ENCODE results near the gene KDM4C. TPM values are rescaled to one million over a fixed set of nuclear protein-coding genes. Genes with fewer than 3 reads are reported as not detected.

The KDM4C gene
- total and polyA plus RNA-seq, 2 donors (not counting 1 experiment from before 2014, with no cell fraction given): 49.7 to 141 TPM

DNA sequence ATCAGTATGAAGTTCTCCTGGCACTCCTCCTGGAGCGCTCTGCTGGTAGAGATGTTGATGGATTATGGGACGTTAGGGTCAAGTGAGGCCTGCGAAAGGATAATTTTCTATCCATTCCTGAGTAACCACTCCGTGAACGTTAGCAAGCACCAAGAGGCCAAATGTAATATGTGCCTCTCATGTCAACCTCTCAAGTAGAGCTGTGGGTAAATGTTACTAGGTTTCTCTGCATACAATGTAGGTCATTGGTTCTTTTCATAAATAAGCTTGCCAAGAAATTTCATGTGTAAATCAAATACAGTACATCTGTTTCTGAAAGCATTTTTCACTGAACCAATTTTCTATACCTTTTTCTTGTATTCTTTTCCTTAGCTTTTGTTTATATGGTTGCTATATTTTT, 126.3 kb downstream of the KDM4C start:
- Histone ChIP-seq H3K9ac (ENCODE audit: low read length) (no peak overlapping the region), H3K4me2 (replicated peaks; ENCODE audit: low read depth, low read length, poor library complexity, severe bottlenecking) (no peak overlapping the region), H3K4me3 (ENCODE audit: control extremely low read depth in 1 of 5, extremely low read depth in 1 of 5, insufficient read depth in 1 of 5, low read depth in 2 of 5, low read length in 4 of 5) (no peak overlapping the region), H3K9me3 (ENCODE audit: control extremely low read depth in 1 of 3, control insufficient read depth in 2 of 3, insufficient read depth in 1 of 3, low read length in 2 of 3) (no peaks in the 10 kb centered on the region), H3K4me1 (ENCODE audit: control insufficient read depth in 2 of 2, insufficient read depth in 2 of 2, low read length in 2 of 2) (peaks cover 4 to 6% of the 10 kb centered on the region in 2 donors), H3K27me3 (replicated peaks in 1 of 4; ENCODE audit: control extremely low read depth in 1 of 4, control insufficient read depth in 3 of 4, insufficient read depth in 4 of 4, low read length in 3 of 4) (no peaks in the 10 kb centered on the region), H2AFZ (ENCODE audit: insufficient read depth, low read depth, low read length, poor library complexity, severe bottlenecking) (no peak overlapping the region), H3K27ac (ENCODE audit: low read length in 2 of 2) (peak overlapping the region in 1 of 2 donors; percentile 20), H3K79me2 (ENCODE audit: control insufficient read depth, insufficient read depth, low read length) (peaks cover 12% of the 10 kb centered on the region), H4K20me1 (ENCODE audit: control insufficient read depth, insufficient read depth, low read length, poor library complexity, severe bottlenecking) (peaks cover 16% of the 10 kb centered on the region), H3K36me3 (replicated peaks in 1 of 2; ENCODE audit: control extremely low read depth in 1 of 2, control insufficient read depth in 1 of 2, extremely low read depth in 1 of 2, insufficient read depth in 2 of 2, low read length in 1 of 2) (peaks cover 10 to 22% of the 10 kb centered on the region in 2 experiments)
- no peak overlapping the region for H3K27ac Mint-ChIP-seq
- 90% methylated on average over 2 of the region's 5 CpGs for WGBS (ENCODE audit: insufficient coverage)
- ATAC-seq (ENCODE audit: low read depth) (no peak), DNase-seq (no peak)
- H3K9me3 Mint-ChIP-seq (ENCODE audit: insufficient read depth): no peaks in the 10 kb centered on the region
- intact Hi-C loops (cut with micrococcal nuclease): no loop called here
- no peak overlapping the region for H3K4me3 Mint-ChIP-seq
- H3K27me3 Mint-ChIP-seq: no peaks in the 10 kb centered on the region
- CTCF ChIA-PET: interaction anchor here (1.1 kb wide), 1 partner anchor 103 kb away, joined by 3 read pairs; no protein-coding TSS in a partner anchor
- no peak for TF ChIP-seq EZH2 (IDR thresholded peaks at IDR 0.05; ENCODE audit: borderline replicate concordance, insufficient read depth, low read depth, low read length, poor library complexity, severe bottlenecking)
- TF ChIP-seq, protein P1, sequence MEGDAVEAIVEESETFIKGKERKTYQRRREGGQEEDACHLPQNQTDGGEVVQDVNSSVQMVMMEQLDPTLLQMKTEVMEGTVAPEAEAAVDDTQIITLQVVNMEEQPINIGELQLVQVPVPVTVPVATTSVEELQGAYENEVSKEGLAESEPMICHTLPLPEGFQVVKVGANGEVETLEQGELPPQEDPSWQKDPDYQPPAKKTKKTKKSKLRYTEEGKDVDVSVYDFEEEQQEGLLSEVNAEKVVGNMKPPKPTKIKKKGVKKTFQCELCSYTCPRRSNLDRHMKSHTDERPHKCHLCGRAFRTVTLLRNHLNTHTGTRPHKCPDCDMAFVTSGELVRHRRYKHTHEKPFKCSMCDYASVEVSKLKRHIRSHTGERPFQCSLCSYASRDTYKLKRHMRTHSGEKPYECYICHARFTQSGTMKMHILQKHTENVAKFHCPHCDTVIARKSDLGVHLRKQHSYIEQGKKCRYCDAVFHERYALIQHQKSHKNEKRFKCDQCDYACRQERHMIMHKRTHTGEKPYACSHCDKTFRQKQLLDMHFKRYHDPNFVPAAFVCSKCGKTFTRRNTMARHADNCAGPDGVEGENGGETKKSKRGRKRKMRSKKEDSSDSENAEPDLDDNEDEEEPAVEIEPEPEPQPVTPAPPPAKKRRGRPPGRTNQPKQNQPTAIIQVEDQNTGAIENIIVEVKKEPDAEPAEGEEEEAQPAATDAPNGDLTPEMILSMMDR (IDR thresholded peaks at IDR 0.05): no peak
- POLR2A ChIA-PET: no interaction called here
- peaks cover 29% of the 10 kb centered on the region for H3K4me1 Mint-ChIP-seq

DNA sequence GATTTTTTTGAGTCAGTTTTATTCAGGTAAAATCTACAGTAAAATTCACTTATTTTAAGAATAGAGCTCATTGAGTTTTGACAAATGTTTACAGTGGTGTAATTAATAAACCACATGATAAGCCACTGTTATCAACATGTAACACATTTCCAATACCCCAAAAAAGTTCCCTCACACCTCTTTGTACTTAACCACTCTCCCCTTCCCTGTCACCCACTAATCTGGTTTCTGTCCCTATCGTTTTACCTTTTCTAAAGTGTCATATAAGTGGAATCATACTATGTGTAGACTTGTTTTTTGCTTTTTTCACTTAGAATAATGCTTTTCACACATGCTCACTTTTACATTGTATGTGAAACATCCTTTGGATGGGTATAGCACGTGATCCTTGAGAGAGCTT, 127.2 kb downstream of the KDM4C start:
- POLR2A ChIA-PET: no interaction called here
- no peak overlapping the region for H3K9ac ChIP-seq (ENCODE audit: low read length)
- Mint-ChIP-seq H3K27ac (no peak overlapping the region), H3K4me1 (peaks cover 34% of the 10 kb centered on the region), H3K9me3 (ENCODE audit: insufficient read depth) (no peaks in the 10 kb centered on the region), H3K4me3 (no peak overlapping the region), H3K27me3 (no peaks in the 10 kb centered on the region)
- H3K27ac ChIP-seq (ENCODE audit: low read length in 2 of 2): no peak overlapping the region
- no peaks in the 10 kb centered on the region for H3K9me3 ChIP-seq (ENCODE audit: control extremely low read depth in 1 of 3, control insufficient read depth in 2 of 3, insufficient read depth in 1 of 3, low read length in 2 of 3)
- H3K27me3 ChIP-seq (replicated peaks in 1 of 4; ENCODE audit: control extremely low read depth in 1 of 4, control insufficient read depth in 3 of 4, insufficient read depth in 4 of 4, low read length in 3 of 4): no peaks in the 10 kb centered on the region
- H3K4me3 ChIP-seq (ENCODE audit: control extremely low read depth in 1 of 5, extremely low read depth in 1 of 5, insufficient read depth in 1 of 5, low read depth in 2 of 5, low read length in 4 of 5): no peak overlapping the region
- TF ChIP-seq, protein P1 (IDR thresholded peaks at IDR 0.05): no peak
- TF ChIP-seq EZH2 (IDR thresholded peaks at IDR 0.05; ENCODE audit: borderline replicate concordance, insufficient read depth, low read depth, low read length, poor library complexity, severe bottlenecking): no peak
- ATAC-seq (ENCODE audit: low read depth) (no peak), DNase-seq (no peak)
- no CpG with 5 or more reads among the region's 2 CpGs for WGBS (ENCODE audit: insufficient coverage)
- H3K4me1 ChIP-seq (ENCODE audit: control insufficient read depth in 2 of 2, insufficient read depth in 2 of 2, low read length in 2 of 2): peaks cover 12 to 15% of the 10 kb centered on the region in 2 donors
- peaks cover 16% of the 10 kb centered on the region for H4K20me1 ChIP-seq (ENCODE audit: control insufficient read depth, insufficient read depth, low read length, poor library complexity, severe bottlenecking)
- CTCF ChIA-PET: no interaction called here
- peaks cover 10 to 27% of the 10 kb centered on the region in 2 experiments for H3K36me3 ChIP-seq (replicated peaks in 1 of 2; ENCODE audit: control extremely low read depth in 1 of 2, control insufficient read depth in 1 of 2, extremely low read depth in 1 of 2, insufficient read depth in 2 of 2, low read length in 1 of 2)
- no peak overlapping the region for H3K4me2 ChIP-seq (replicated peaks; ENCODE audit: low read depth, low read length, poor library complexity, severe bottlenecking)
- peaks cover 12% of the 10 kb centered on the region for H3K79me2 ChIP-seq (ENCODE audit: control insufficient read depth, insufficient read depth, low read length)
- H2AFZ ChIP-seq (ENCODE audit: insufficient read depth, low read depth, low read length, poor library complexity, severe bottlenecking): no peak overlapping the region
- intact Hi-C loops (cut with micrococcal nuclease): no loop called here
